A172 (cell line): ENCODE measurements around the gene CYP46A1. TPM values are rescaled to one million over a fixed set of nuclear protein-coding genes. Genes with fewer than 3 reads are reported as not detected.

Source experiments
- DNase-seq: peaks from one replicate; pipeline ENCODE4 v3.0.0-alpha.2; 2015; ENCODE audit warnings: low spot score
- total RNA-seq: library from RNA; depleted of rRNA; stranded (reverse); fragments of >200 nt; shearing (Covaris generic); gene quantifications from 2 replicates; pipeline ENCODE4 v1.2.3, GENCODE V29; 2014

Gene CYP46A1
- total RNA-seq, 1 experiment from 2014 or later = 0.96 TPM

- no peak for DNase-seq
Observed at GRCh38 chr14:99687284-99688209, 3.4 kb downstream of the CYP46A1 start.

- DNase-seq = no peak
Observed at GRCh38 chr14:99688210-99688581, 4.1 kb downstream of the CYP46A1 start.

- DNase-seq = no peak
Observed at GRCh38 chr14:99688629-99689028, 4.5 kb downstream of the CYP46A1 start.

GRCh38 chr14:99689266-99690236 is 5.5 kb downstream of the CYP46A1 start:
- no peak for DNase-seq

- DNase-seq = no peak
Observed at GRCh38 chr14:99690636-99691035, 6.5 kb downstream of the CYP46A1 start.

GRCh38 chr14:99691111-99691885 is 7.2 kb downstream of the CYP46A1 start:
- DNase-seq = no peak

GRCh38 chr14:99693918-99694317 is 9.8 kb downstream of the CYP46A1 start:
- no peak for DNase-seq

GRCh38 chr14:99696929-99697328 is 12.8 kb downstream of the CYP46A1 start:
- DNase-seq = no peak

GRCh38 chr14:99698236-99698635 is 14.1 kb downstream of the CYP46A1 start:
- DNase-seq = no peak

- DNase-seq = no peak
Observed at GRCh38 chr14:99698642-99699041, 14.5 kb downstream of the CYP46A1 start.

- DNase-seq = no peak
Observed at GRCh38 chr14:99699085-99699760, 15.1 kb downstream of the CYP46A1 start.

GRCh38 chr14:99699861-99700260 is 15.8 kb downstream of the CYP46A1 start:
- DNase-seq = no peak

- DNase-seq = no peak
Observed at GRCh38 chr14:99700379-99700778, 16.3 kb downstream of the CYP46A1 start.

GRCh38 chr14:99701260-99701659 is 17.2 kb downstream of the CYP46A1 start:
- DNase-seq = no peak

- no peak for DNase-seq
Observed at GRCh38 chr14:99702115-99702514, 18.0 kb downstream of the CYP46A1 start.

- DNase-seq = no peak
Observed at GRCh38 chr14:99703381-99703780, 19.3 kb downstream of the CYP46A1 start.

GRCh38 chr14:99704037-99704436 is 19.9 kb downstream of the CYP46A1 start:
- DNase-seq = no peak

GRCh38 chr14:99706107-99706900 is 22.2 kb downstream of the CYP46A1 start:
- no peak for DNase-seq

- no peak for DNase-seq
Observed at GRCh38 chr14:99707420-99707819, 23.3 kb downstream of the CYP46A1 start.

GRCh38 chr14:99707921-99708320 is 23.8 kb downstream of the CYP46A1 start:
- no peak for DNase-seq
